Renal cortex interstitium (tissue), 11 donors: ENCODE data around the gene LRSAM1. TPM values are rescaled to one million over a fixed set of nuclear protein-coding genes. Genes with fewer than 3 reads are reported as not detected.

Experiments used
- DNase-seq, 11 donors: peaks; one replicate each; pipeline ENCODE4 v3.0.0-alpha.2; 2013; ENCODE audit warnings: low read depth in 9 of 11, low spot score in 4 of 11; ENCODE audit errors: extremely low read depth in 1 of 11
- polyA plus RNA-seq, 3 donors: library from polyadenylated mRNA; unstranded; fragments of 120-200 nt; gene quantifications; one replicate each; pipeline ENCODE4 v1.2.1, GENCODE V29; 2013; ENCODE audit not compliant: insufficient read length in 3 of 3

LRSAM1 gene
- polyA plus RNA-seq, 3 donors = 16.4 to 24.9 (median 17.8) TPM

GRCh38 chr9:127489471-127490115, 38.3 kb downstream of the LRSAM1 start:
- peak in 6 of 11 donors; percentile 8 to 30 (median 23) for DNase-seq

DNA sequence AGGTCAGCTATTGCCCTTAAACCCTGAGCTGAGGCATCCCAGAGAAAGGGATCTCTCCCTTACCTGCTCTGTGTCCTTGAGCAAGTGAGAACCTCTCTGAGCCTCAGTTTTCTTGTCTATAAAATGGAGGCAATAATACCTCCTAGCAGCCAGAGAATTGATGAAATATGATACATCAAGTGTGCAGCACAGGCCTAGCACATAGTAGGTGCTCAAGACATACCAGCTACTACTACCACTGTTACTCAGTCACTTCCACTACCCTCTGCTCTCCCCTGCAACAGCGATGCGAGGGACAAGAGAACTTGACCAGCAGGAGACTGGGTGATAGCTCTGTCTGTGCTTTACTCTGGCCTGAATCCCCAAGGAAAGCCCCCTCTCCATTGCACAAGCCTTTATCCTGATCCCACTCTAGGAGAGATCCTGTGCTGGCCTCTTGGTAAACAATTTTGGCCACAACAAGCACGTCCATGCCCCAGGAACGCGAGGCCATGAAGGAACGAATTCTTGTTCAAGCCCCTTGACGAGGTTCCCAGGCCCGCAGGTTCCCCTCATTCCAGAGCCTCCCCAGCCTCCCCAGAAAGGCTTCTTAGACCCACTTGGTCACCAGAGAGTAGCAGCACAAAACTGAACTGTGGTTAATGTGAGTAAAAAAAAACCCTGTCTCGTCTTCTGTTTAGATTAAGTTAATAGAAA, 39.4 kb downstream of the LRSAM1 start:
- no peak for DNase-seq

DNA sequence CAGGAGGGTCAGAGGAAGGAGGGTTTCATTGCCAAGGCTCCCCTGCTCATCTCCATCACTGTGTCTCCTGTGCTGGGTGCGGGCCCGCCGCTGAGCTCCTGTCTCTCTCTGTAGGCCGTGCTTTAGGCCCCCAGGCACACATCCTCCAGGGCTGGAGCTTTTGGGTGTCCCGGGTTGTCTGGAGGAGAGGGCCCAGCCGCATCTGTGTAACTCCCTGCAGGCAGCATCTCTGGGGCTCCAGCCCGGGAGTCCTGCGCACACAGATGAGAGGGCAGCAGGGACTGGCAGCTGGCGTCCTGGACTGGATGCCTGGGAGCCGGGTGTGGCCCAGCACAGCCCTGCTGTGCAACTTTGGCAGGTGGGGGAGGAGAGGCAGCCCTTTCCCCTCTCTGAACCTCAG, 40.2 kb downstream of the LRSAM1 start:
- no peak for DNase-seq

DNA sequence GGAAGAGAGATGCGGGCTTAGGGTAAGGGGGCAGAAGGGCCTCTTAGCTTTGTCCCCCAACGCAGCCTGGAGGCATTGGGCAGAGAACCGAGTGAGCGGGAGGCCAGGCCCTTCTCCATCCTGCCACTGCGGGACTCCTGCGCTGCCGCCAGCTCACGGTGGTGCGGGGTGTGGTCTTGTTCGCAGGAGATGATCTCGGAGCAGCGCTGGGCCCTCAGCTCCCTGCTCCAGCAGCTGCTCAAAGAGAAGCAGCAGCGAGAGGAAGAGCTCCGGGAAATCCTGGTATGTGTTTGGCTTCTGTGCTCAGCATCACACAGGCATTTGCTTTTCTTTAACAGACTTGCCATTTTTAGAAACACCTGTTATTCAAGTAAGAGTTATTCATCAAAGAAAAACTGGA, 41.3 kb downstream of the LRSAM1 start:
- no peak for DNase-seq

DNA sequence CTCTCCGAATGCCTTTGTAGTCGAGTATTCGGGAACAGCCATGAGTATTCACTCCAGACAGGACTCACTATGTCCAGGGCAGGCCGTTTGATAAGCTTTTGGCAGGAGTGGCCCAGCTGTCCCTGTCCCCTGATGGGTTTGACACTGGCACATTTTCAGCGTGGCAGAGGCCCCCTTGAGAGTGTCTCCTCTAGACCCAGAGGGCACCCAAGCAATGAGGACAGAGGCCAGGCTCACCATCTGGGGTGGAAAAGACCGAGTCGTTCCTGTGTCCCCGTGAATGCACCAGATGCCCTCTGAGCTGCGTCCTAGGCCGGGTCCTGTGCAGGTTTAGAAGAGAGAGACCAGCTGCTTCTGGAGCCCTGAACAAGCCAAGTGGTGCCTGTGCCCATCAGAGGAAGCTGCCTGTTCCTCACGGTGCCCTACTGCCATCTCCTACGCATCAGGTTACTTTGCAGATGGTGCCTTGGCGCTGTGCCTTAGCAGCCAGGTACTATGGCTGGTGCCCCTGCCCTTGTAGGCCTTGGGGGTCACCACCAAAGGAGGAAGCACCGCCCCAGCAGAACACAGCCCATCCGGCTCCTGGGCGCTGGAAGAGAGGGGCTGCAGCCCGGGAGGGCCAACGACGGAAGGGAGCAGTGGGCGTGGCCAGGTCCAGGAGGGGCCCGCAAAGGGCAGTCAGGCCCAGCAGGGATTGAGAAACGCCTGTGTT, 42.4 kb downstream of the LRSAM1 start:
- no peak for DNase-seq

DNA sequence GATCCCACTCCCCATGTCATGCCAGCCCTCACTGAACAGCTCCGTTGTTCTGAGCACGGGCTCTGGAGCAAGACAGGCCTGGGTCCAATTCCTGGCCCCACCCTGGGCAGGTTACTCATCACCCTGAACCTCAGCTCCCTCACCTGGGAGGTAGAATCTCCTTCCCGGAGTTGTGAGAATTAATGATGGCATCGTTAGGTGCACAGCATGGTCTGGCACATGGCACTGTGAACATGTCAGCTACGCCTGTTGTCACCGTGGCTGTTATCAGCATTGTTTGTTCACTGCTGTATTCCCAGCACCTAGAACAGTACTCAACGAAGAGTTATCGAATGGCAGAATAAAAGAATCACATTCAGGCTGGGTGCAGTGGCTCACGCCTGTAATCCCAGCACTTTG, 43.0 kb downstream of the LRSAM1 start:
- no peak for DNase-seq

GRCh38 chr9:127495884-127496555, 44.7 kb downstream of the LRSAM1 start:
- no peak for DNase-seq

GRCh38 chr9:127496974-127497373, 45.7 kb downstream of the LRSAM1 start:
- DNase-seq = no peak

- DNase-seq = no peak
Measured at GRCh38 chr9:127497656-127498290, 46.5 kb downstream of the LRSAM1 start.

- DNase-seq = no peak
Measured at GRCh38 chr9:127498298-127498697, 47.0 kb downstream of the LRSAM1 start.

GRCh38 chr9:127500399-127500798, 49.1 kb downstream of the LRSAM1 start:
- DNase-seq = no peak

DNA sequence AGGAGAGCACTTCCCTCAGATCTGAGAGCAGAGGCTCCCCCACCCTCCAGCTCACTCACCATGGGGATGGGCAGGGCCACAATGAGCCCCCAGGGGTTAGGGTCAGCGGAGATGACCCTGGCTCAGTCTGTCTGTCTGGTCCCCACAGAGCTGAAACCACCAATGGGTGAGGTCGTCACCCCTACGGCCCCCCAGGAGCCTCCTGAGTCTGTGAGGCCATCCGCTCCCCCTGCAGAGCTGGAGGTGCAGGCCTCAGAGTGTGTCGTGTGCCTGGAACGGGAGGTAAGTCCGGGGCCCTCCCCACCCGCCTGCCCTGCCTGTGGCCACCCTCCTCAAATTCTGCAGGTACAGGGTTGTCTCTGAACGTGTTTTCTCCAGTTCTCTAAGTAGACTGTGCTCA, 49.6 kb downstream of the LRSAM1 start:
- no peak for DNase-seq

GRCh38 chr9:127501821-127502343, 50.6 kb downstream of the LRSAM1 start:
- DNase-seq = no peak

DNA sequence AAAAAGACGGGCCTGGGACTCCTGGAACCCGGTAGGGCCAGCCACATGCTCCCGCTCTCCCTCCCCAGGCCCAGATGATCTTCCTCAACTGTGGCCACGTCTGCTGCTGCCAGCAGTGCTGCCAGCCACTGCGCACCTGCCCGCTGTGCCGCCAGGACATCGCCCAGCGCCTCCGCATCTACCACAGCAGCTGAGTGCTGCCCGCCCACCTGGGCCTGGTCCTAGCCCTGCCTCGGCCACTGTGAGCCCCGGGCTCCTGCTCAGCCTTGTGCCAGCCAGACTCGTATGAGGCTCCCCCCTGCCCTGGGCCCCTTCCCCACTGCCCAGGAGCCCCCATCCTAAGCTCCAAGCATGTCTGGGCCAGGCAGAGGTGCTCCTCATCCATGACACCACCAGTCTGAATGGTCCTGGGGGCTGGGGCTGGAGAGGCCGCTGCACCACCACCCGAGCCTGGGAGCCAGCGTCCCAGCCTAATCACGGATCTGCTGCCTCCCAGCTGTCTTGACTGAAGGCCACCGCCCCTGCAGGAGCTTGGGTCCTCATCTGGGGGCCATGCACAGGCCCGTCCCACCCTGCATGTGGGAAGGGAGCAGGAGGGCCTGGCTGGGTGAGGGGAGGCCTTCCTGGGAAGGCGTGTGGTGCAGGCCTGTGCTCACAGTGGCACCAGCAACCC, 51.5 kb downstream of the LRSAM1 start:
- DNase-seq = no peak

DNA sequence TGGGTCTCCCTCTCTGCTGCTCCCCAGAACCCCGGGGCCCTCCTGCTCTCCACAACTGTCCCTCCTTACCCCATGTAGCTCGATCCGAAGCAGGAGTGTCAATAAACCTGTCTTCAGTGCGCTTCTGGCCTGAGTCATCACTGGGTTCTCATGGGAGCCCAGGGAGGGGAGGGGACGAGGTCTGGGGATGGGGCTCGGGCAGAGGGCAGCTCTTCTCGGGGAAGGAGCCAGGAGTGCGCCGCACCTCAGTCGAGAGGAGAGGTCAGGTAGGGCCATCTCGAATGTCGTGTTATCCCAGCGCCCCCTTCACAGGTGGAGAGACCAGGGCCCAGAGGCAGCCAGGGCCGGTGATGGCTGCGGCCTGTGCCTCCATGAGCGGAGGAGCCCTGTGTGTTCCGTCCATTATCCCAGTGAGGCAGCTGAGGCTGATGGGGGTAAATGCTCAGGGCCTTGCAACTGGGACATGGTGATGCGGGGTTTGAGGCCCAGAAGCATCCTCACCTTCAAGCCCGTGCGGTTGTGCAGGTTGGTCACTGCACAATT, 52.1 kb downstream of the LRSAM1 start:
- no peak for DNase-seq

DNA sequence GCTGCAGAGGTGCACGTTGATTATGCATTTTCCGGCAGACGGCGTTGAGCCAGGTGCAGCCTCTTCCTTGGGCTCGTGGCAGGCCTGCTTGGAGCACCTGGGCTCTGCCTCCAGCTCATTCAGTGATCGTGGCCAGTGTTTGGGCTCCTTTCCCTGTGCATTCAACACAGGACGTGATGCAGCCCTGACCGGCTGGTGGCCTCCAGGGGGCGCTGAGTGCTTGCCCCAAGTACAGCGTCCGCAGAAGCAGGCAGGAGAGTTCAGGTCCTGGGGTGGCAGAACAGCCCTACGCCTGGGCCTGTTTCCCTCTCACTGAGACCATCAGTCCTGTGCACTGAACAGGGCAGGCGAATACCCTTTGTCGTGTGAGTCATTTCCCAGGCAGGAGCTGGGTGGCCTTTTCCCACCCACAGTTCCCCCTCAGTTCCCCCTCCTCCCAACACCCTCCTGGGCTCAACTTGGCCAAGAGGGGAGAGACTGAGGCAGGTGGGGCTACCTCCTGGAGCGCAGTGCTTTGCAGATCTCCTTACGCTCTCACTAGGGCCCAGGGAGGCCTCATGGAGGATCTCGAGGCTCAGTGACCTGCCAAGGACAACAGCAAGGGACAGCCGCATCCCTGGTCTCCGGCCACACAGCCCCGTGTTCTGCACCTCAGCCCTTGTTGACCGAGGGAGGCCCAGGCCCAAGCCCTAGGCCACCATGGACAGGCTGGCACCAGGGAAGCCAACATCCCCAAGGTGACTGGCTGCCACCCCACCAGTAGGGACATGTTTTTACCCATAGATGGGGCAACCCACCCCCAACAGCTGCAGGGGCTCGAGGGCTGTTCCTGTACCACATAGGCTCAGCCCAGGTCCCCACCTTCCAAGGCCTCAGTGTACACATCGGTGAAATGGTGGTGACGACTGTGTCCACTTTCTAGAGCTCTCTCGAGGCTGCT, 52.9 kb downstream of the LRSAM1 start:
- peak in 8 of 11 donors; percentile 53 to 70 (median 60) for DNase-seq

DNA sequence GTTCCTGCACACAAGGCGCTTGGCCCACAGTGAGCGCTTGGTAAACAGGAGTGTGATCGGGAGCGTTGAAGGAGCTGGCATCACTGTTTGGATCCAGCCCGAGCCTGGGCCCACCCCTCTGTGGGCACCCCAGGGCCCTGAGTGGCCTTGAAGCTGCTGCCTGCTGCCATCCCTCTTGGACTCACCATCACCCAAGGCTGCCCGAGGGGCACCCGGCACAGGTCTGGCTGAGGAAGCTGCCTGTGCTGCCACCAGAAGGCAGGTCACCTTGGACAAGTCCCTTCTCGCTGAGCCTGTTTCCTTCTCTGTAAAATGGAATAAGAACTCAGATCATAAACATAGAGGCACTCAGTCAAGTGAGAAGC, 53.6 kb downstream of the LRSAM1 start:
- DNase-seq = no peak
